HG03103 (cell line): ENCODE results near the gene UBTD1.

Source experiments
- ATAC-seq: cut with Tn5 transposase; IDR thresholded peaks from one replicate; pipeline ENCODE4 v1.9.1; 2021; ENCODE audit warnings: low read depth; ENCODE audit not compliant: unreplicated experiment

The UBTD1 gene

GRCh38 chr10:97601268-97602215 lies 102.8 kb downstream of the UBTD1 start:
- ATAC-seq = no peak

DNA sequence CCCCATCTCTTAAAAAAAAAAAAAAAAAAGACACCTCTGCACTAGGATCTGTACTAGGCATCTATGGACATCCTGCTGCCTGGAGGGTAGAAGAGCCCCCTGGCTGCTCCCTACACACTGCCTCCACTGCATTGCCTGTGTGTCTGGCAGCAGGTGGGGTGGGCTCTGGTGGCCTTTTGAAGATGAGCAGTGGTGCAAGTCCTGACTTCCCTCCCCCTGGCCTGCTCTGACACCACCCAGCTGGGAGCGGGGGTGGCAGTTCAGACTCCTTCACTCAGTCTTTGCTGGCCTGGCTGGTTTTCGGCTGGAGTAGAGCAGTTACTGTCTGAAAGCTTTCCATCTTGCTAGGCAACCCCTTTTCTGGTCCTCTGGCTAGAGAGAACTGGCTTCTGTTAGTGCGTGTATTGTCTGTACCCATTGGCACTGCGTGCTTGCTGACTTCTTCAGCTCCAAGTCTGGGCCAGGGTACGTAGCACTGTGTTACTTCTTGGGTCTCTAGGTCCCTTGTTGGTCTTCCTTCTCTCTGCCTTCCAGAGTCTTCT lies 108.4 kb downstream of the UBTD1 start:
- no peak for ATAC-seq

DNA sequence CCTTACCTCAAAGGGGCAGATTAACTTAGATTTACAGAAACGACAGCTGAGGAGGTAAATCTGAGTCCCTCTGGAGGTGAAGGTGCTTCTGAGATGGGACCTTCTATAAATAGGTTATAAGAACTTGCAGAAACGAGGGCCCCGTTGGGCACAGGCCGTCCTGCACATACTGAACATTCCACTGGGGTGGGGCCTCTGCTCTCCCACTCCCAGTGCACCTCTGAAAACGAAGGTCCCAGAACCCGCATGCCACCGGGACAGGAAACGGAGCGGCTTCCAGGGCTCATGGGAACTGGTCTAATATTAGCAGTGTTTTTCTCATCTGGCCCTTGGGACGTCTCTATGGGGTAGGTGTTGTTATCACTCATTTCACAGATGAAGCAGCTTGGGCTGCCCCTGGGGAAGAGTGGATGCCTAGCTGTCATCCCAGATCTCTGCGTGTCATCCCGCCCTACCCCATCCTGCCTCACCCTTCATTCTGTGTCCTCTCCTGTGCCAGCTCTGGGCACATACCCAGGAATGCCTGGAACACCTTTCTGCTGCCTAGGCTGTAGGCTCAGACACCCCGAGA lies 110.4 kb downstream of the UBTD1 start:
- no peak for ATAC-seq

GRCh38 chr10:97611473-97611872 lies 112.7 kb downstream of the UBTD1 start:
- no peak for ATAC-seq

- ATAC-seq = no peak
Observed at GRCh38 chr10:97612386-97612785, 113.7 kb downstream of the UBTD1 start.

GRCh38 chr10:97618285-97618684 lies 119.6 kb downstream of the UBTD1 start:
- no peak for ATAC-seq

GRCh38 chr10:97618733-97619132 lies 120.0 kb downstream of the UBTD1 start:
- ATAC-seq = no peak
